Endothelial cell of umbilical vein (primary cell): Measurements from ENCODE around the gene PDE4B. TPM values are rescaled to one million over a fixed set of nuclear protein-coding genes. Genes with fewer than 3 reads are reported as not detected.

Source experiments
- BruUV-seq: library from RNA; stranded (reverse); fragments of 400-500 nt; replicated peaks from 2 replicates; lab custom pipeline; 2021; lab: Mats Ljungman, UMichigan
- CTCF ChIA-PET: fragments of 300-600, 350-600 bp; sonication (Branson Sonifier 250); formaldehyde crosslinking; loops from one replicate; lab custom pipeline; 2021; ENCODE audit warnings: antibody characterized with exemption, inconsistent platforms; lab: Charles Lee
- POLR2A ChIA-PET: fragments of 300-600, 350-600 bp; sonication (Branson Sonifier 250); formaldehyde crosslinking; loops from one replicate; lab custom pipeline; 2021; ENCODE audit warnings: antibody characterized with exemption, inconsistent platforms; lab: Charles Lee
- DNase-seq: peaks from one replicate; pipeline ENCODE4 v3.0.0-alpha.2; 2011; ENCODE audit warnings: low read depth, low spot score
- FAIRE-seq: peaks from 2 replicates; lab custom pipeline; 2011; peaks lifted over from hg19 to GRCh38; lab: Jason Lieb, UNC
- H2AFZ ChIP-seq: 2 replicates; pipeline ENCODE4 v1.6.0; 2012; ENCODE audit warnings: low read depth, low read length, control low read depth, inconsistent platforms
- H3K27ac ChIP-seq: 2 replicates; pipeline ENCODE4 v1.5.1; 2011; ENCODE audit warnings: low read depth, mild to moderate bottlenecking, control low read depth, low read length, moderate library complexity; ENCODE audit not compliant: insufficient read depth
- H3K27me3 ChIP-seq, 2 experiments: 2 replicates each; pipeline versions ENCODE4 v1.6.0 to v1.6.1; 2011; ENCODE audit warnings: low read length in 2 of 2, mixed read lengths in 1 of 2; ENCODE audit not compliant: control insufficient read depth in 2 of 2, insufficient read depth in 2 of 2
- H3K36me3 ChIP-seq, 2 experiments: 2 replicates in 1 of 2; 3 replicates in 1 of 2; pipeline ENCODE4 v1.5.1; 2011; ENCODE audit warnings: low read length in 2 of 2, mild to moderate bottlenecking in 1 of 2, moderate library complexity in 1 of 2; ENCODE audit not compliant: control insufficient read depth in 2 of 2, insufficient read depth in 2 of 2; ENCODE audit errors: extremely low read depth in 1 of 2
- H3K4me1 ChIP-seq: 3 replicates; pipeline ENCODE4 v1.5.1; 2011; ENCODE audit warnings: mild to moderate bottlenecking, low read length; ENCODE audit not compliant: control insufficient read depth, insufficient read depth; ENCODE audit errors: extremely low read depth
- H3K4me2 ChIP-seq: 2 replicates; pipeline ENCODE4 v1.6.1; 2011; ENCODE audit warnings: low read length, control low read depth, mixed read lengths; ENCODE audit not compliant: insufficient read depth
- H3K4me3 ChIP-seq, 3 experiments: fragments of 200-600 bp in 1 of 3; sonication (generic), shearing (Covaris generic) in 1 of 3; replicated peaks in 1 of 3; 2 replicates each; pipeline ENCODE4 v1.5.1; 2011 to 2016; ENCODE audit warnings: control low read depth in 3 of 3, low read length in 3 of 3, mild to moderate bottlenecking in 2 of 3, inconsistent platforms in 1 of 3, low read depth in 1 of 3, moderate library complexity in 1 of 3; ENCODE audit not compliant: insufficient read depth in 1 of 3
- H3K79me2 ChIP-seq: 2 replicates; pipeline ENCODE4 v1.6.0; 2012; ENCODE audit warnings: low read length, inconsistent platforms; ENCODE audit not compliant: control insufficient read depth, insufficient read depth
- H3K9ac ChIP-seq: replicated peaks from 2 replicates; pipeline ENCODE3; 2011; ENCODE audit warnings: low read length, control low read depth; ENCODE audit not compliant: insufficient read depth; ENCODE audit errors: extremely low read depth
- H3K9me1 ChIP-seq: replicated peaks from 3 replicates; pipeline ENCODE4 v1.6.0; 2011; ENCODE audit warnings: mild to moderate bottlenecking, low read length; ENCODE audit not compliant: control insufficient read depth, insufficient read depth; ENCODE audit errors: extremely low read depth
- H3K9me3 ChIP-seq: replicated peaks from 2 replicates; pipeline ENCODE4 v1.5.1; 2012; ENCODE audit warnings: low read length, inconsistent platforms; ENCODE audit not compliant: control insufficient read depth, insufficient read depth
- H4K20me1 ChIP-seq: replicated peaks from 2 replicates; pipeline ENCODE3; 2011; ENCODE audit warnings: mild to moderate bottlenecking, low read length; ENCODE audit not compliant: control insufficient read depth, insufficient read depth; ENCODE audit errors: extremely low read depth
- EZH2 ChIP-seq: IDR thresholded peaks from 2 replicates; pipeline ENCODE4 v1.6.1; 2012; ENCODE audit warnings: borderline replicate concordance, low read depth, mild to moderate bottlenecking, moderate library complexity, low read length, inconsistent platforms; ENCODE audit not compliant: severe bottlenecking
- FOS ChIP-seq: IDR thresholded peaks from 2 replicates; pipeline ENCODE4 v1.6.1; 2011; ENCODE audit warnings: mild to moderate bottlenecking, low read length, moderate library complexity, borderline replicate concordance; ENCODE audit not compliant: insufficient read depth
- GATA2 ChIP-seq: IDR thresholded peaks from 2 replicates; pipeline ENCODE4 v1.7.0; 2011; ENCODE audit warnings: low read depth, mild to moderate bottlenecking, moderate library complexity, mixed read lengths, low read length; ENCODE audit not compliant: insufficient read length, insufficient read depth
- JUN ChIP-seq: IDR thresholded peaks from 2 replicates; pipeline ENCODE4 v1.6.1; 2011; ENCODE audit warnings: borderline replicate concordance, low read depth; ENCODE audit not compliant: insufficient read length, insufficient read depth
- MYC ChIP-seq: IDR thresholded peaks from one replicate; pipeline ENCODE4 v1.6.1; 2011; ENCODE audit warnings: mild to moderate bottlenecking, low read depth, low read length
- POLR2A ChIP-seq: IDR thresholded peaks from 2 replicates; pipeline ENCODE4 v1.6.1; 2012; ENCODE audit warnings: low read depth, mild to moderate bottlenecking, control low read depth, low read length
- POLR2AphosphoS5 ChIP-seq: IDR thresholded peaks from 2 replicates; pipeline ENCODE4 v1.6.1; 2012; ENCODE audit warnings: low read depth, mild to moderate bottlenecking, control low read depth, low read length, moderate library complexity; ENCODE audit not compliant: insufficient read depth
- dilution Hi-C: fragments of 300-500 bp; cut with MboI; formaldehyde crosslinking; loops from one replicate; pipeline ENCODE4 v1.15.0; 2019; ENCODE audit warnings: low sequenced_read_pairs; ENCODE audit not compliant: extremely low pct_ligation_motif_present
- intact Hi-C: fragments of 100-400 bp; cut with micrococcal nuclease; formaldehyde crosslinking; loops from one replicate; pipeline ENCODE4 v1.10.0; 2022
- polyA plus RNA-seq, 4 experiments: library from polyadenylated mRNA; depleted of rRNA in 3 of 4; stranded (reverse) in 3 of 4; unstranded in 1 of 4; fragments of >200 nt; gene quantifications; 2 replicates each; pipeline versions ENCODE4 v1.2.1 to v1.2.3, GENCODE V29; 2011 to 2012; ENCODE audit warnings: missing spikeins in 1 of 4
- total RNA-seq: library from RNA; stranded (reverse); gene quantifications from 2 replicates; pipeline ENCODE4 v1.2.3, GENCODE V29; 2021
- TF ChIP-seq, protein P1 (sequence below), 2 donors: IDR thresholded peaks; 1 replicate in 1 of 2; 2 replicates in 1 of 2; pipeline ENCODE4 v1.5.1; 2011; ENCODE audit warnings: low read length in 2 of 2, mild to moderate bottlenecking in 2 of 2, moderate library complexity in 2 of 2, control low read depth in 1 of 2, inconsistent platforms in 1 of 2, low read depth in 1 of 2; ENCODE audit not compliant: insufficient read depth in 1 of 2; ENCODE audit errors: extremely low read depth in 1 of 2
- TF ChIP-seq, protein P2 (sequence below): IDR thresholded peaks from 2 replicates; pipeline ENCODE4 v1.6.1; 2011; ENCODE audit not compliant: insufficient read depth, insufficient read length

Gene PDE4B
- total and polyA plus RNA-seq, 2 donors (not counting 3 experiments of a cell fraction or from before 2014, with no cell fraction given), result 63.5 to 69.8 TPM

DNA sequence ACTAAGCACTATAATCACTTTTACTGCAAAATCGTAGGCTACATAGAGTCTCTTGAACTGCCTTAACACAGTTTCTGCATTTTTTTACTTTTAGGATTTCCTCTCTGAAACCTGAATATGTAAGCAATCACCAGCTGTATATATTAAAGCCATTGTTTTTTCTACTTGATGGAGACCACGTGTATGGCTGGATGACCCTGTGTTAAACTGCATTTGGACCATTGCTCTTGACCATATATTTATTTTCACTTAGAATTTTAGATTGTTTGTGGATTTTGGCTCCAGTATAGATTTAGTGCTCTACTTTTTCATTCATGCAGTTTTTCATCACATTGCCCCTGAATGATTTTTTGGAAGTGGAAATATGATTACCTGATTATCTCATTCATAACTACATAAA lies 420.8 kb downstream of the PDE4B start:
- ChIA-PET POLR2A (no interaction called here), CTCF (no interaction called here)
- FAIRE-seq, result no peak
- no peaks in the 10 kb centered on the region for H3K9me1 ChIP-seq
- H2AFZ ChIP-seq, result no peak overlapping the region
- no TSS peak for BruUV-seq
- H3K79me2 ChIP-seq, result no peaks in the 10 kb centered on the region
- peaks cover 0 to 2% of the 10 kb centered on the region in 2 experiments for H3K27me3 ChIP-seq
- H3K36me3 ChIP-seq, result no peaks in the 10 kb centered on the region
- no peak overlapping the region for H3K4me2 ChIP-seq
- DNase-seq, result no peak
- H3K4me1 ChIP-seq, result no peaks in the 10 kb centered on the region
- no peak overlapping the region for H3K4me3 ChIP-seq
- TF ChIP-seq, protein P1, sequence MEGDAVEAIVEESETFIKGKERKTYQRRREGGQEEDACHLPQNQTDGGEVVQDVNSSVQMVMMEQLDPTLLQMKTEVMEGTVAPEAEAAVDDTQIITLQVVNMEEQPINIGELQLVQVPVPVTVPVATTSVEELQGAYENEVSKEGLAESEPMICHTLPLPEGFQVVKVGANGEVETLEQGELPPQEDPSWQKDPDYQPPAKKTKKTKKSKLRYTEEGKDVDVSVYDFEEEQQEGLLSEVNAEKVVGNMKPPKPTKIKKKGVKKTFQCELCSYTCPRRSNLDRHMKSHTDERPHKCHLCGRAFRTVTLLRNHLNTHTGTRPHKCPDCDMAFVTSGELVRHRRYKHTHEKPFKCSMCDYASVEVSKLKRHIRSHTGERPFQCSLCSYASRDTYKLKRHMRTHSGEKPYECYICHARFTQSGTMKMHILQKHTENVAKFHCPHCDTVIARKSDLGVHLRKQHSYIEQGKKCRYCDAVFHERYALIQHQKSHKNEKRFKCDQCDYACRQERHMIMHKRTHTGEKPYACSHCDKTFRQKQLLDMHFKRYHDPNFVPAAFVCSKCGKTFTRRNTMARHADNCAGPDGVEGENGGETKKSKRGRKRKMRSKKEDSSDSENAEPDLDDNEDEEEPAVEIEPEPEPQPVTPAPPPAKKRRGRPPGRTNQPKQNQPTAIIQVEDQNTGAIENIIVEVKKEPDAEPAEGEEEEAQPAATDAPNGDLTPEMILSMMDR (IDR thresholded peaks at IDR 0.05; ENCODE audit: extremely low read depth in 1 of 2, insufficient read depth in 1 of 2, low read depth in 1 of 2, low read length in 2 of 2), result no peak
- TF ChIP-seq FOS (no peak), POLR2AphosphoS5 (no peak), POLR2A (no peak), JUN (no peak), GATA2 (no peak), EZH2 (no peak), MYC (no peak)
- TF ChIP-seq, protein P2, sequence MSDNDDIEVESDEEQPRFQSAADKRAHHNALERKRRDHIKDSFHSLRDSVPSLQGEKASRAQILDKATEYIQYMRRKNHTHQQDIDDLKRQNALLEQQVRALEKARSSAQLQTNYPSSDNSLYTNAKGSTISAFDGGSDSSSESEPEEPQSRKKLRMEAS, result no peak
- intact Hi-C loops (no loop called here), dilution Hi-C loops (no loop called here)
- H4K20me1 ChIP-seq, result no peaks in the 10 kb centered on the region
- H3K9me3 ChIP-seq, result no peaks in the 10 kb centered on the region
- no peak overlapping the region for H3K27ac ChIP-seq
- H3K9ac ChIP-seq, result no peak overlapping the region
